Skin epidermis (tissue), 12 donors: ENCODE results near the gene USP36.
A peak's percentile ranks its signal among the peaks of the same experiment; 100 is the strongest.

Source experiments
- H3K27ac ChIP-seq, 21 experiments: fragments of 200-600 bp; sonication (generic) in 11 of 21; one replicate each; pipeline ENCODE4 v1.5.0; 2020; ENCODE audit warnings: mild to moderate bottlenecking in 3 of 21, inconsistent platforms in 2 of 21, moderate library complexity in 2 of 21
- H3K4me3 ChIP-seq, 7 experiments: fragments of 200-600 bp; sonication (generic) in 2 of 7; one replicate each; pipeline ENCODE4 v1.5.0; 2020; ENCODE audit warnings: inconsistent platforms in 2 of 7, mild to moderate bottlenecking in 2 of 7, moderate library complexity in 1 of 7

The USP36 gene

GRCh38 chr17:78784352-78784751 is 56.3 kb downstream of the USP36 start:
- Histone ChIP-seq H3K27ac (peak overlapping the region in 2 of 21 experiments; percentile 42 to 59), H3K4me3 (no peak overlapping the region)

- peak overlapping the region in 7 of 21 experiments; percentile 12 to 96 (median 86) for H3K27ac ChIP-seq
- H3K4me3 ChIP-seq = no peak overlapping the region
These were observed 56.8 kb downstream of the USP36 start for GRCh38 chr17:78783711-78784324.

GRCh38 chr17:78781893-78782304 is 58.7 kb downstream of the USP36 start, which contains the start of gene CYTH1:
TSS of gene CYTH1 (minus strand) at chr17:78782273. CDS start at chr17:78782223, 50 bp downstream.
- H3K4me3 ChIP-seq = peak within 1 kb of the TSS; percentile 95 to 100 (median 98)
- H3K27ac ChIP-seq = peak within 1 kb of the TSS; percentile 93 to 100 (median 98)

DNA sequence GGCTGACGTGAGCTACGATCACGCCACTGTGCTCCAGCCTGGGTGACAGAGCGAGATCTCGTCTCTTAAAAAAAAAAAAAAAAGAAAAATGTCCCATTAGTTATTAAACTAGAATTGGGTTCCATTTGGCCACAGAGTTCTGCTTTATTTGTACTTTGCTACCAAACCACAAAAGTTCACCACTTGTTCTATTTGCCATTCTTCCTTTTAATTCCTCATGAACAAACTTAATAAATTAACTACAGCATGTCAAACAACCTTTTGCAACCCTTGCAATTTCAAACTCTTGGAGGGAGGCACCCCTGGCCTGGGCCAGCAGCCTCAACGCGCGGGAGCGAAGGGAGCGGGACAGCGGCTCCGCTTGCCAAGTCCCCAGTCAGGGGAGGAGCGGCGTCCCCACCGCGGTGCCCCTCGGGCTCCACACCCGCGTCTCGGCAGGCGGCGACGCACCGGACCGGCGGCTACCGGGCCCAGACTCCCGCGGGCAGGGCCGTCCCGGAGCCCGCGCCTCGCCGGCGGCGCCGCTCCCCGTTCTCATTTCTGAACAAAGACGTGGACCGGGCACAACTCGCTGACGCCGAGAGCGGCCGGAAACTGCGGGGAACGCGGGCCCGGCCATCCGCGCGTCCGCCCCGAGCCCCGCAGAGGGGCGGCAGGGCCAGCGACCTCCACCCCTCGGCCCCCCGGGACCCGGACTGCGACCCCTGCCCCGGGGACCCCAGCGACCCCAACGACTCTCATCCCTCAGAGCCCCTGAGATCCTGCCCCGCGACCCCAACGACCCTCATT is 59.3 kb downstream of the USP36 start:
- H3K4me3 ChIP-seq = peak overlapping the region; percentile 95 to 100 (median 98)
- H3K27ac ChIP-seq = peak overlapping the region; percentile 82 to 100 (median 98)

GRCh38 chr17:78780335-78780734 is 60.3 kb downstream of the USP36 start:
- H3K27ac ChIP-seq = peak overlapping the region; percentile 42 to 100 (median 98)
- peak overlapping the region; percentile 10 to 100 (median 97) for H3K4me3 ChIP-seq

DNA sequence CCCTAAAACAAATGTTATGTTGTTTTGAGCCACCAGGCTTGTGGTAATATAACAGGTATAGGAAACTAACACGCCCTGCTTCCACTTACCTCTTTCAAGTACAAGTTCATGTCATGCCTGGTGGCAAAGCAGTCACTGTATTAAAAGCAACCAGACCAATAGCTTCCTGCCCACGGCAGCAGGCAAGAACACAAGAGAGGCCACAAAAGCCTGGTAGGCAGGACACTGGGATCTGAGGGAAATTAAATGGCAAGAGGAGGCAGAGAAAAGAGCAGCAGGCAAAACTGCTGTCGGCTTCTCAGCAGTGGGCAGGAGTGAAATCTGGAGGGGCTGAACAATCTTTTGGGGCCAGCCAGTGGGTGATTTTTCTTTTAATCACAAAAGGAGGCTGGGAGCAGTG is 60.8 kb downstream of the USP36 start:
- Histone ChIP-seq H3K4me3 (peak overlapping the region in 6 of 7 experiments; percentile 8 to 98 (median 96)), H3K27ac (peak overlapping the region in 20 of 21 experiments; percentile 42 to 100 (median 98))

DNA sequence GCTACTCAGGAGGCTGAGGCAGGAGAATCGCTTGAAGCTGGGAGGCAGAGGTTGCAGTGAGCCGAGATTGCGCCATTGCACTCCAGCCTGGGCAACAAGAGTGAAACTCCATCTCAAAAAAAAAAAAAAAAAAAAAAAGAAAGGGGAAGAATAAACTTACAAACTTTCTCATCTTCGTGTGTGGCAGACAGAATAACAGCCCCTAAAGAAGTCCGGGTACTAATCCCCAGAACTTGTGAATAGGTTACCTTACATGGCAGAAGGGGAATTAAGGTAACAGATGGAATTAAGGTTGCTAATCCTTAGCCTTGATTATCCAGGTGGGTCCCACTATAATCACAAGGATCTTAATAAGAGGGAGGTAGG is 61.3 kb downstream of the USP36 start:
- H3K27ac ChIP-seq = peak overlapping the region in 18 of 21 experiments; percentile 82 to 100 (median 98)

GRCh38 chr17:78777881-78778280 is 62.7 kb downstream of the USP36 start:
- Histone ChIP-seq H3K27ac (peak overlapping the region in 9 of 21 experiments; percentile 18 to 99 (median 97)), H3K4me3 (no peak overlapping the region)

More for the DNA sequence above, 61.3 kb downstream of the USP36 start:
- peak overlapping the region in 2 of 7 experiments; percentile 8 to 97 for H3K4me3 ChIP-seq

DNA sequence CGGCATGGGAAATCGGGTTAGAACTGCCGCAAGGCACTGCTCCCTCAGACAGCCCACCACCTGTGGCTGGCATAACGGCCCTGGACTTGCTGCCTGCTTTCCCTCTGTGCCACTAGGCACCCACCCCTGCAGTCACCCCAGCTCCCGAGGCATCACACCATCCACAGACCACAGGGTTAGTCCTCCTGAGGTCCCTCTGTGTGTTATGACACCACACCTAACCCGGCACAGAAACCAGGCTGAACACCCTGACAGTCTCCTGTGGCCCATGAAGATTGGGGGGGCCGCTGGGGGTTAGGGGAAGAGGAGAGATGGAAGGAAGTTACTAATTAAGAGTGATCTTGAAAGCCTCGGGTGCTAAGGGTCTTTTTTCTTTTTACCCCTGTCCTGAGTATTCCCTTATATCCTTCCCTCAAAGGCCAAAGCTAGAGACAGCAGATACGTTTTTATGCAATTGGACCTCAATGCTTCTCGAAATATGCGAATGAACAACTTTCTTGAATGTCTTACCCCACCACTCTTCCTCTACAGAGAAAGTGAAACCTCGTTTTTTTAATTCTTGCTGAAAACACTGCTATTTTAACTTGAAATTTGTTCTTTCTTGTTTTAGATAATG is 65.5 kb downstream of the USP36 start:
- Histone ChIP-seq H3K4me3 (peak overlapping the region in 6 of 7 experiments; percentile 3 to 23 (median 12)), H3K27ac (peak overlapping the region in 20 of 21 experiments; percentile 46 to 99 (median 78))

DNA sequence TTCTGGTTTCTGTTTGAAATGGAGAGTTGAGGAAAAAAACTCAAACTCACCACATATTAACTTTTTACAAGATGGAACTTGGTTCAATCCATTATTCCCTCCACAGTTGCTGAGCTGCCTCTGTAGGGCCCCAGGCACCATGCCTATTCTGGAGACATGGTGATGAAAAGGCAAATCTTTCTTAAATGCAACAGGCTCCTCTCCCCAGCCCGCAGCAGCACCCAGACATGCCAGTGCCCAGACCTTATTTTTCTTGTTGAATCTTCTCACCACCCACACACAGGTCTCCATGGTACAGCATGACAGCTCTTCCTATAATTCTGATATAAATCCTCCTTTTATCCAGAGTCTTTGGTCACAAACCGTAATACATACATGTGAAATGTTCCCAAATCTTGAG is 66.2 kb downstream of the USP36 start:
- peak overlapping the region in 20 of 21 experiments; percentile 46 to 99 (median 78) for H3K27ac ChIP-seq
- peak overlapping the region in 2 of 7 experiments; percentile 10 to 23 for H3K4me3 ChIP-seq

DNA sequence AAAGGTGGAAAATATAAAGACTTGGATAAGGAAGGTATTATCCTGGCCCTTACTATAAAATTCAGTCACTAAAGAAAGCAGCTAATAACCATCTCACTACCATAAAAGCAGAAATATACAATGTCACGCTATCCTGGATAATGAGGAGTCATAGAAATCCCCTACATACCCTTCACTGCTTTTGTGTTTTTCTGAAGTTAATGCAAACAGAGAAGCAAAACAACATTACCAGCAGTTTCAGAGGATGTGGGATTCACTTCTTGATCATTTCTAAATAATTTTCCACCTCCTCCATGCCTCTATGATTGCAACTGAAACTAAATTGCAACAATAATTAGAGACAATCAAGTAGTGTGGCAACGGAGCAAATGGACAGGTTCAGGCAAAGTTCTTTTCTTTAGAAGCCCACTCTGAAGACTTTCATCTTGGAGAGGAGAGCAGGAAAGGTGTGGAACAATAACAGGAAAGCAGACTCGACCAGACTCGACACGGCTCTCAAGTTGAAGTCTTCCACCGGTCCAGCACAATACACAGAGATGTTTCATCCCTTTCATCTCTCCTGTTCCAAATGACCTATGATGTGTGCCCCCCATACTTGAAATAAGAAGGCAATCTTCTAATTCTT is 68.7 kb downstream of the USP36 start:
- peak overlapping the region in 16 of 21 experiments; percentile 1 to 99 (median 58) for H3K27ac ChIP-seq
- H3K4me3 ChIP-seq = no peak overlapping the region

- Histone ChIP-seq H3K27ac (peak overlapping the region in 1 of 21 experiments; percentile 58), H3K4me3 (no peak overlapping the region)
These were observed 71.3 kb downstream of the USP36 start for GRCh38 chr17:78769196-78769773.

DNA sequence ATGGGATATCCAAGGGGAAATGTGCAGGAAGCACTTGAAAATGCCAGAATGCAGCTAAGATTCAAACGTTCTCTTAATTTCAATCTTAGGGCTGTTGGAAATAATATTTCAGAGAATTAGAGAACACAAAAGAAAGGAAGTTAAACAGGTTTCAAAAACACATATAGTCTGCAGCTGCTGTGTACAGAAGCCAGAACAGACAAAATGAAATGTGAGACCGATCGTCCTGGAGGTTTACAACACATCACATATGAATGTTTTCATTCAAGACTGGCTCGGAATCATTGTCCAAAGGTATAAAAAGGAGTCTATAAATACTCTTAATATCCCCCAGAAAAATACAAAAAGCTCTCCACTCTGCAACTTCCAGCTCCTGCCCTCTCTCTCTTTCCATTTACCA is 72.8 kb downstream of the USP36 start:
- no peak overlapping the region for H3K4me3 ChIP-seq
- H3K27ac ChIP-seq = peak overlapping the region in 6 of 21 experiments; percentile 2 to 63 (median 22)

DNA sequence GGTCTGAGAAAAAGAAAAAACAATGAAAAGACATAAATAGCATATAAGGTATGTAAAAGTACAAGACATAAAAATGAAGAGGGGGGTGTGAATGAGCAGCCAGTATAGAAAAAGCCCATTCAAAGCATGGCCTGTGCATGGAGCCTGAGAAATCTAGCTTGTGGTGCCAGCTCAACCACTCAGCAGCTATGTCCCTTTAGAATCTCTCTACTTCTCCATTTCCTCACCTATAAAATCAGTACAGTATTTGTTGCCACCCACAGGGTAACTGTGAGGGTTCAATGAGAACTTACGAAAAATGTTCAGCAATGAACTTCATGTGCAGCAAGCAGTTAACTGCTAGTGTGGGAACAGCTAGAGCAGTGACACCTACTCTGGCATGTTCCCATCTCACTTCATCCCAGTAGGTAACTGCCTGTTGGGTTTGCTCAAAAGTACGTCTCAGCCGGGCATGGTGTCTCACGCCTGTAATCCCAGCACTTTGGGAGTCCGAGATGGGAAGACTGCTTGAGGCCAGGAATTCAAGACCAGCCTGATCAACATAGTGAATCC is 73.8 kb downstream of the USP36 start:
- Histone ChIP-seq H3K27ac (peak overlapping the region in 7 of 21 experiments; percentile 2 to 63 (median 55)), H3K4me3 (no peak overlapping the region)

GRCh38 chr17:78766225-78766624 is 74.4 kb downstream of the USP36 start:
- Histone ChIP-seq H3K4me3 (no peak overlapping the region), H3K27ac (peak overlapping the region in 9 of 21 experiments; percentile 2 to 63 (median 44))

- Histone ChIP-seq H3K4me3 (no peak overlapping the region), H3K27ac (peak overlapping the region in 9 of 21 experiments; percentile 2 to 63 (median 33))
These were observed 74.8 kb downstream of the USP36 start for GRCh38 chr17:78765821-78766220.

- peak overlapping the region in 4 of 21 experiments; percentile 14 to 57 (median 27) for H3K27ac ChIP-seq
- H3K4me3 ChIP-seq = no peak overlapping the region
These were observed 75.7 kb downstream of the USP36 start for GRCh38 chr17:78764871-78765270.

DNA sequence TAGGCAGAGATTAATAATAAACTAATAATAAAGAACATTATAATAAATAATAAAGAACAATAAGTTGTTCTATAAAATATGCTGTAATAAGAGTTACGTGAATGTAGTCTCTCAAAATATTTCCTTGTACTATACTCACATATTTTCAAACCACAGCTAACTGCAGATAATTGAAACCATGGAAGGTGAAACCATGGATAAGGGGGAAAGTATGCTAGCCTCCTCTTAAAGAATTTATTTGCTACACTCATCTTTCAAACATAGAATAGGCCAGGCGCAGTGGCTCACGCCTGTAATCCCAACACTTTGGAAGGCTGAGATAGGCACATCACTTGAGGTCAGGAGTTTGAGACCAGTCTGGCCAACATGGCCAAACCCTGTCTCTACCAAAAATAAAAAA is 77.1 kb downstream of the USP36 start:
- Histone ChIP-seq H3K4me3 (no peak overlapping the region), H3K27ac (no peak overlapping the region)
